Middle frontal gyrus (tissue), 1 donor: Measurements from ENCODE around the gene CNTNAP2.

Experiments used
- DNase-seq: peaks from one replicate; pipeline ENCODE4 v3.0.0-alpha.2; 2015; ENCODE audit warnings: low spot score; ENCODE audit errors: extremely low spot score

The CNTNAP2 gene

GRCh38 chr7:147438216-147438615 is 1321.6 kb downstream of the CNTNAP2 start:
- no peak for DNase-seq

GRCh38 chr7:147443942-147444341 is 1327.3 kb downstream of the CNTNAP2 start:
- DNase-seq, result no peak

GRCh38 chr7:147452816-147453215 is 1336.2 kb downstream of the CNTNAP2 start:
- no peak for DNase-seq

DNA sequence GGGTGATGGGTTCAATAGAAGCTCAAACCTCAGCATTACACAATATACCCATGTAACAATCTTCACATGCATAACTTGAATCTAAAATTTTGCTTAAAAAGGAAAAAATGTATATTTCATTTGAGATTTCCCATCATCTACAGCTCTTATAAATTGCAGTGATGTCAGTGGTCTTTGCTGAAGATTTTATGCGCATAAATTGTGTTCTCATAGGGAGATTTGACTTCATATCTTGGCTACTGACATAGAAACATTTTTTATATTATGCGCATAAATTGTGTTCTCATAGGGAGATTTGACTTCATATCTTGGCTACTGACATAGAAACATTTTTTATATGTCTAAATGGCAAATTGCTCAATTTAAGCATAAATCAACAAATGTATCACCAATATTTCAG is 1348.6 kb downstream of the CNTNAP2 start:
- no peak for DNase-seq

DNA sequence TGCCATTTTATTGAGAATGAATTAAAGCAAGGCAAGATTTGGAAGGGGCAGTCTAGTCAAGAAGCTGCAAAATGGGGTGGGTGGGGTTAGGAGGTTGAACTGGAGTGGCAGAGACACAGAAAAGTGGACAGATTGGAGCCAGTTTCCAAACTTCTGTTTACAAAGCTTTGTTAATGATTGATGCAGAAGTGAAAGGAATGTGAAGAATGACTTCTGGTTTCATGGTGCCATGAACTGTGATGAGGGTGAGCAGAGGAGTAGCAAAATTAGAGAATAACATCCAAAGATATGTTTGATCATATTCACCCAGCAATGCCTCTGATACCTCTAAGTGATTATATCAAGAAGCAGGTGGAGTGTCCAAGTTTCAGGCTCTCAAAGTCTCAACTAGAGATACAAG is 1356.0 kb downstream of the CNTNAP2 start:
- DNase-seq, result no peak

DNA sequence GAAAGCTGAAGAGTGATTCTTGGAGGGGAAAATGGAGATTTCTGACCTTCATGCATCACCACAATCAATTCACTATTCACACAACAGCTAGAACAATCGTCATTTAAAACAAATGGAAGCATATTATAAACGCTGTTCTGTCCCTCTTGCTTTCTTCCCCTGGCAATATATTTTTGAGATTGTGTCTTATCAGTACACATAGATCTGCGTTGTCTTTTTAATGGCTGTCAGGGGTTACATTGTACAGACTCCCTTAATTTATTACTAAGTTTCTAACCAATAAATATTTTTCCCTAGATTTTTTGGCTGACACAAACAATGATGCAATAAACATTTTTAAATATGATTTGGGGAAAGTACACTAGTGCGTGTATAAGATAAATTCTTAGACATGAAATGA is 1358.3 kb downstream of the CNTNAP2 start:
- DNase-seq, result no peak

DNA sequence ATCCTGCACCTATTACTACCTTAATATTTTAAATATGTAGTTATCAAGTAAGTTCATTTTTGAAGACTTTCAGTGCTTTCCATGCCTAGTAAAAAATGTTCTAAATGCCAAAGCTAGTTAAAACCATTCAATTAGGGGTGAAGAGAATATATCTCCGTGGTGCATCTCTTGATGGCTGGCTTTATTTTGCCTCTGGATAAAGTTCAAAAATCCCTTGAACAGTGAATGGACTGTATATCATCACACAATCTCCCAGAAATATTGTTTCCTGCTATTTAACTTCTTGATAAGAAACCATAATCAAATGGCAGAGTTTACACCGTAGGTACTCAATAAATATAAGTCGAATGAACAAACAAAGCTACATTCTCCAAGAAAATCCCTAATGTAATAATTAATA is 1360.9 kb downstream of the CNTNAP2 start:
- no peak for DNase-seq

DNA sequence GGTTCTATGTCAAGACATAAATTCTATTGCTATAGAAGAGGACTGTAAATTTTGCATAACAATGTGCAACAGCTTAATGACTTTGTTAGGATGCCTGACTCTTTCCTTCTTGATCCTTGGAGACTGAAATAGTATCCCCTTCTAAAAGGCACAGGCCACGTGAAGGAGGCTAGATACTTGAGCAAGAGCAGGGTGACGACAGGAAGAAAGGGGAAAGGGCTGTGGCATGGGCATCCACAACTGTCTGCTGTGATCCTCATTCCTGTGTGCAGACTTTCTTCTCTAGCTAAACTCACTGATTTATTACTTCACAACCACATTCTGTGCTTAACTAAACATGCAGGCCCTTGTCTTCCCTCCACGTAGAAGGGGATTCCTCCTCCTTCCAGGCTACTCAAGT is 1362.2 kb downstream of the CNTNAP2 start:
- no peak for DNase-seq

- no peak for DNase-seq
These were observed 1367.2 kb downstream of the CNTNAP2 start for GRCh38 chr7:147483634-147484292.

DNA sequence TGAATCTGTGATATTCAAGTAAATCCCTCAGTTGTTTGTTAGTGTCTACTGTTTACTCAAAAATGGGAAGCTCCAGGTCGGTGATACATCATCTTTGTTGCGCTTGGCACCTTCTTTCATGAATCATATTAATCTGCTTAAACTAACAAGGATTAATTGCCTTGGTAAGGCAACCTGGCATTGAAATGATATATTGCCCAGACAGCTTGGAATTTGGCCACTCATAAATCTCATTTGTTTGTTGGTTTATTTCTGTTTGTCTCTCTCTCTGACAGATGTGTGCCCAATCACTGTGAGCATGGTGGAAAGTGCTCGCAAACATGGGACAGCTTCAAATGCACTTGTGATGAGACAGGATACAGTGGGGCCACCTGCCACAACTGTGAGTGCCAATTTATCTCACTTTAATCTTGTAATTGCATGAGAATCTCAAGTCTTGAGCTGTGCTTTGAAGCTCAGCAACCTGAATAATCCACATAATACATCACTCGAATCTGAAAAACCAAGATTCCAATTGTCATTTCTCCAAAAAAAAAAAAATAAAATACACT is 1369.1 kb downstream of the CNTNAP2 start:
- no peak for DNase-seq

GRCh38 chr7:147492606-147493005 is 1376.0 kb downstream of the CNTNAP2 start:
- DNase-seq, result no peak

DNA sequence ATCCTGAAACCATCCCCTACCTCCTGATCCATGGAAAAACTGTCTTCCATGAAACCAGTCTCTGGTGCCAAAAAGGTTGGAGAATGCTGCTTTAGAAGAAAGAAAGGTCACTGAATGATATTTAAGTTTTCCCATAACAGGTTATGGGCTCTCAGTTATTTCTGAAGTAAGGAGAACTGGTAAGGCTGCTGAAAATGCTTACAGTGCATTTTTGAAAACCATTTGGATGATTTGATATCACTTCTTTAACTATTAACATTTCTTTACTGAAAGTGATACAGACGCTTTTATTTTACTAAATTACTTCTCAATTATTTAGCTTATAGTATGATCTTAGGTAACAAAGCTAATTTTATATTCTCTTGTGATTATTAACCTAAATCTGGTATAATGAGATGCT is 1379.6 kb downstream of the CNTNAP2 start:
- no peak for DNase-seq

DNA sequence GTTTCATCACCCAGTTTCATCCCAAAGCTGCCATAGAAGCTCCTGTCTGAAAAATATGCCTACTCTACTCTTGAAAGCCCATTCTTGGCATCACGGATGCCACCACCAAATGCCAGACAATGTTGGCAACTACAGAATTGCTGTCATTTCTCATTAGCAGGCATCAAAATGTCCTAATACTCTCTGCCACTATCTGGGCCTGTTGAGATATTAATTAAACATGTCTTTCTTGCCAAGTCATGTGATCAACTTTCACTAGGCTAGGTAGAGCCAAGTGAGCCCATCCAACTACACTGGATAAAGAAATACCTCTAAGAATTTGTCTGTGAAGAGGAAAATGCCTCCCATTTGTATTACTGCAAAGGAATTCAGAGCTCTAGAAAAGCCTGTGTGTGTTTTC is 1380.6 kb downstream of the CNTNAP2 start:
- no peak for DNase-seq

GRCh38 chr7:147498081-147498480 is 1381.5 kb downstream of the CNTNAP2 start:
- no peak for DNase-seq

- no peak for DNase-seq
These were observed 1392.5 kb downstream of the CNTNAP2 start for GRCh38 chr7:147509035-147509501.

GRCh38 chr7:147509541-147510200 is 1393.1 kb downstream of the CNTNAP2 start:
- no peak for DNase-seq

DNA sequence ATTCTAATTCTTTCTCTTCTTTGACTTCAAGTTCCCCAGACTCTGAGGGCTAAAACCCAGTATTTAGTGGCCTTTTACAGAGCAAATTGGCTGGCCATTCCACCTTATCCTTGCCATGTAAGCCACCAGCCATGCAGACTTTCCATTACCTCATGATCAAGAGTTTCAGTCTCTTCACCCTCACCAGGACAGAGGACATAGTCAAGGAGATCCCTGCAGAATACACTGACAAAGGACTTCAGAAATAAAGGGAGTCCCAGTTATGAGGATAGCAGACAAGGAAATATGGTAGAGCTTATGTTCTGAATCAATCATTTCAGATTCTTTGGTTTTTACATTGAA is 1393.6 kb downstream of the CNTNAP2 start:
- no peak for DNase-seq

- DNase-seq, result no peak
These were observed 1394.3 kb downstream of the CNTNAP2 start for GRCh38 chr7:147510923-147511322.

DNA sequence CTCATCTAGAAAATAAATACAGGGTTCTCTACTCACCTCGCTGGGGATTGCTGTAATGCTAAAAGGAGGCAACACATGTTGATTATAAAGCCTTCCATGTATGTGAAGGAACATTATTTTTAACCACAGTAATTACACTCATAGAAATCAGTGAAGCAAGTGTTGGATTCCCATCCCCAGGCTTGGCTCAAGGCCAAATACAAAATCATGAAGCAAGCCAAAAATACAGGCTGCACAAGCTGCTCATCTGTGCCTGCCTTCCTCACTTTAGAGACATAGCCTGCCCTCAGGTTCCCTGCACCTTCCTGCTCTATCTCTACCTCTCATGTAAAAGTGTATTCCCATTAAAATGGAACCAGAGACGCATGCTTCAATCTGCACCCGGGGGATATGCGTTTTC is 1396.8 kb downstream of the CNTNAP2 start:
- DNase-seq, result no peak

DNA sequence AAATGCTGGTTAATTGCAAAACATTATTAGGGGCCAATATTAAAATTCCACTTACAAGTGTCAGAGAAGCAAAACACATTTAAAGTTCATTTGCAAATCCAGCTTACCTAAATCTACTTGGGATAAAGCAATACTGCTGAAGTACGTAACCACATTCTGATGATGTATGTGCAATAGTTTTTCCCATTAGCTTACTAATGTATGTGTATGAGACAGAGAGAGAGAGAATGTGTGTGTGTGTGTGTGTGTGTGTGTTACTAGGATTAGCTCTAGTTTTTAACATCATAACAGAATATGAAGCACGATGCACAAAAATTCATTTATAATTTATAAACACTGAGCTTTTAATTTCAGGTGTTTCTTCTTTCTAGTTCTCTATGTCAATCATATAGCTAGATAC is 1399.8 kb downstream of the CNTNAP2 start:
- DNase-seq, result no peak

- no peak for DNase-seq
These were observed 1402.5 kb downstream of the CNTNAP2 start for GRCh38 chr7:147519062-147519461.

GRCh38 chr7:147523056-147523455 is 1406.5 kb downstream of the CNTNAP2 start:
- DNase-seq, result no peak

- DNase-seq, result no peak
These were observed 1408.2 kb downstream of the CNTNAP2 start for GRCh38 chr7:147524726-147525250.
